Measurements from ENCODE around the gene ERBB4.

GRCh38 chr2:212288308-212288707 lies 250.3 kb downstream of the ERBB4 start:
- TF ChIP-seq, protein P1, sequence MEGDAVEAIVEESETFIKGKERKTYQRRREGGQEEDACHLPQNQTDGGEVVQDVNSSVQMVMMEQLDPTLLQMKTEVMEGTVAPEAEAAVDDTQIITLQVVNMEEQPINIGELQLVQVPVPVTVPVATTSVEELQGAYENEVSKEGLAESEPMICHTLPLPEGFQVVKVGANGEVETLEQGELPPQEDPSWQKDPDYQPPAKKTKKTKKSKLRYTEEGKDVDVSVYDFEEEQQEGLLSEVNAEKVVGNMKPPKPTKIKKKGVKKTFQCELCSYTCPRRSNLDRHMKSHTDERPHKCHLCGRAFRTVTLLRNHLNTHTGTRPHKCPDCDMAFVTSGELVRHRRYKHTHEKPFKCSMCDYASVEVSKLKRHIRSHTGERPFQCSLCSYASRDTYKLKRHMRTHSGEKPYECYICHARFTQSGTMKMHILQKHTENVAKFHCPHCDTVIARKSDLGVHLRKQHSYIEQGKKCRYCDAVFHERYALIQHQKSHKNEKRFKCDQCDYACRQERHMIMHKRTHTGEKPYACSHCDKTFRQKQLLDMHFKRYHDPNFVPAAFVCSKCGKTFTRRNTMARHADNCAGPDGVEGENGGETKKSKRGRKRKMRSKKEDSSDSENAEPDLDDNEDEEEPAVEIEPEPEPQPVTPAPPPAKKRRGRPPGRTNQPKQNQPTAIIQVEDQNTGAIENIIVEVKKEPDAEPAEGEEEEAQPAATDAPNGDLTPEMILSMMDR (conservative IDR thresholded peaks at IDR 0.05; ENCODE audit: low read length): no peak
- no peak for TF ChIP-seq EZH2phosphoT487 (IDR thresholded peaks at IDR 0.05; ENCODE audit: borderline replicate concordance, low read depth, low read length)
